HepG2 (cell line): ENCODE data around the gene SH2D2A. TPM values are rescaled to one million over a fixed set of nuclear protein-coding genes. Genes with fewer than 3 reads are reported as not detected.

Source experiments
- BCL6 ChIP-seq: IDR thresholded peaks from 2 replicates; pipeline ENCODE4 v1.6.1; 2016; ENCODE audit warnings: missing genetic modification reagents, missing compliant biosample characterization
- CHD4 ChIP-seq: fragments of 200-600 bp; sonication (generic); IDR thresholded peaks from 2 replicates; pipeline ENCODE4 v1.7.0; 2017; ENCODE audit warnings: mild to moderate bottlenecking, low read length, borderline replicate concordance
- FOXO1 ChIP-seq: sonication (generic); formaldehyde crosslinking; IDR thresholded peaks from 2 replicates; pipeline ENCODE4 v1.4.0; 2020; ENCODE audit warnings: missing genetic modification reagents
- FOXO4 ChIP-seq: sonication (generic); formaldehyde crosslinking; conservative IDR thresholded peaks from 2 replicates; pipeline ENCODE4 v1.8.1; 2023; ENCODE audit warnings: missing genetic modification reagents
- MTERF4 ChIP-seq: sonication (generic); formaldehyde crosslinking; IDR thresholded peaks from 2 replicates; pipeline ENCODE4 v1.8.0; 2023; ENCODE audit warnings: mild to moderate bottlenecking, missing genetic modification reagents
- NAIF1 ChIP-seq: sonication (generic); formaldehyde crosslinking; IDR thresholded peaks from 2 replicates; pipeline ENCODE4 v1.5.0; 2020; ENCODE audit warnings: mild to moderate bottlenecking, missing genetic modification reagents, borderline replicate concordance
- NFAT5 ChIP-seq: sonication (generic); formaldehyde crosslinking; IDR thresholded peaks from 2 replicates; pipeline ENCODE4 v1.4.0; 2020; ENCODE audit warnings: missing genetic modification reagents
- SOX13 ChIP-seq, 3 experiments: fragments of 450-650 bp in 1 of 3; sonication (generic) in 1 of 3; formaldehyde crosslinking in 1 of 3; IDR thresholded peaks in 2 of 3; conservative IDR thresholded peaks in 1 of 3; 2 replicates each; pipeline versions ENCODE4 v1.5.0 to v1.6.1; 2016 to 2020; ENCODE audit warnings: antibody characterized with exemption in 1 of 3, mild to moderate bottlenecking in 1 of 3, missing compliant biosample characterization in 1 of 3, missing genetic modification reagents in 1 of 3, moderate library complexity in 1 of 3
- SPEN ChIP-seq: sonication (generic); formaldehyde crosslinking; IDR thresholded peaks from 2 replicates; pipeline ENCODE4 v1.5.1; 2020; ENCODE audit warnings: low read depth, mild to moderate bottlenecking, missing genetic modification reagents
- TARDBP ChIP-seq: sonication (generic); formaldehyde crosslinking; IDR thresholded peaks from 2 replicates; pipeline ENCODE4 v1.8.0; 2022; ENCODE audit warnings: mild to moderate bottlenecking, missing genetic modification reagents
- ZNF281 ChIP-seq: sonication (generic); formaldehyde crosslinking; IDR thresholded peaks from 2 replicates; pipeline ENCODE4 v1.4.0; 2020; ENCODE audit warnings: missing genetic modification reagents, borderline replicate concordance
- ZNF333 ChIP-seq: sonication (generic); formaldehyde crosslinking; IDR thresholded peaks from 2 replicates; pipeline ENCODE4 v1.4.0; 2020; ENCODE audit warnings: mild to moderate bottlenecking, missing genetic modification reagents, borderline replicate concordance
- ZNF44 ChIP-seq: sonication (generic); formaldehyde crosslinking; IDR thresholded peaks from 2 replicates; pipeline ENCODE4 v1.5.1; 2020; ENCODE audit warnings: mild to moderate bottlenecking, missing genetic modification reagents
- ZNF790 ChIP-seq: sonication (generic); formaldehyde crosslinking; IDR thresholded peaks from 2 replicates; pipeline ENCODE4 v1.8.0; 2022; ENCODE audit warnings: missing genetic modification reagents, mild to moderate bottlenecking, borderline replicate concordance
- polyA plus RNA-seq, 8 experiments: library from polyadenylated mRNA; depleted of rRNA in 3 of 8; stranded (reverse) in 7 of 8; unstranded in 1 of 8; fragments of >200 nt; fragmentation: Illumina TruSeq in 4 of 8; extraction: Trizol in 4 of 8; gene quantifications; 2 replicates each; pipeline versions ENCODE4 v1.2.1 to v1.2.3, GENCODE V29; 2011 to 2016; ENCODE audit warnings: low read depth in 4 of 8, missing spikeins in 1 of 8, mixed read lengths in 1 of 8; ENCODE audit not compliant: insufficient read depth in 1 of 8
- total RNA-seq, 5 experiments: library from RNA; depleted of rRNA; stranded (reverse); fragments of >200 nt; fragmentation: Illumina TruSeq; extraction: Trizol; gene quantifications; 2 replicates each; pipeline ENCODE4 v1.2.3, GENCODE V29; 2016; ENCODE audit warnings: low read depth in 1 of 5
- TF ChIP-seq, protein P1 (sequence below): IDR thresholded peaks from 2 replicates; pipeline ENCODE4 v1.6.1; 2016; ENCODE audit warnings: missing genetic modification reagents, missing compliant biosample characterization

Gene SH2D2A
- total and polyA plus RNA-seq, 2 of the 13 experiments (the other 11 are each of a cell fraction or from before 2014, with no cell fraction given): 0.57 to 0.73 TPM

GRCh38 chr1:156813750-156814570 lies 2.7 kb downstream of the SH2D2A start (continued):
- TF ChIP-seq ZNF44 (CRISPR knock-in tag) (0 out of 2 replicates have a peak, but pooled peaks have one; percentile 40), TARDBP (peak; percentile 37; the same call in 1 of the 2 replicates), NFAT5 (CRISPR knock-in tag) (peak; percentile 82; the same call in 1 of the 2 replicates), MTERF4 (CRISPR knock-in tag) (0 out of 2 replicates have a peak, but pooled peaks have one; percentile 46), SOX13 (IDR thresholded peaks at IDR 0.05) (no peak), SOX13 (CRISPR knock-in tag; conservative IDR thresholded peaks at IDR 0.05 in 1 of 2, IDR thresholded peaks at IDR 0.05 in 1 of 2) (peak in 1 of 2 experiments; percentile 36; a peak in 1 of 4 replicates), FOXO1 (peak; percentile 64; the same call in 1 of the 2 replicates), ZNF281 (CRISPR knock-in tag) (peak; percentile 20; the same call in 1 of the 2 replicates), SPEN (CRISPR knock-in tag) (peak; percentile 69; the same call in 1 of the 2 replicates), NAIF1 (peak; percentile 57; the same call in 1 of the 2 replicates), CHD4 (no peak), ZNF333 (peak; percentile 46; the same call in 1 of the 2 replicates), BCL6 (CRISPR knock-in tag) (peak; percentile 37; the same call in 1 of the 2 replicates), FOXO4 (CRISPR knock-in tag) (no peak; the same call in 1 of the 2 replicates), ZNF790 (CRISPR knock-in tag) (no peak)
- TF ChIP-seq, protein P1, sequence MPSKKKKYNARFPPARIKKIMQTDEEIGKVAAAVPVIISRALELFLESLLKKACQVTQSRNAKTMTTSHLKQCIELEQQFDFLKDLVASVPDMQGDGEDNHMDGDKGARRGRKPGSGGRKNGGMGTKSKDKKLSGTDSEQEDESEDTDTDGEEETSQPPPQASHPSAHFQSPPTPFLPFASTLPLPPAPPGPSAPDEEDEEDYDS (CRISPR knock-in tag): no peak
